ENCODE measurements around the gene KAT2B.
A peak's percentile ranks its signal among the peaks of the same experiment; 100 is the strongest.
"Not testable (repeated sequence)": the region's sequence is repeated elsewhere in the genome, so short reads cannot be mapped to it uniquely, and the experiment has no call there.

KAT2B gene

GRCh38 chr3:20028905-20029331, 11.3 kb upstream of the KAT2B start:
- in situ Hi-C loops (cut with HindIII; ENCODE audit: low pct_unique_long_range_greater_than_20kb, low sequenced_read_pairs), result no loop called here
- no peak for TF ChIP-seq JUND (IDR thresholded peaks at IDR 0.05; ENCODE audit: low read depth)
- no peak for DNase-seq (ENCODE audit: low read depth in 1 of 2, low spot score in 1 of 2)

- in situ Hi-C loops (cut with HindIII; ENCODE audit: low pct_unique_long_range_greater_than_20kb, low sequenced_read_pairs); DNase-seq (ENCODE audit: low read depth in 1 of 2, low spot score in 1 of 2): not testable (repeated sequence)
These were observed 8.3 kb upstream of the KAT2B start for GRCh38 chr3:20031939-20032338.

- DNase-seq (ENCODE audit: low read depth in 1 of 2, low spot score in 1 of 2), result no peak
- in situ Hi-C loops (cut with HindIII; ENCODE audit: low pct_unique_long_range_greater_than_20kb, low sequenced_read_pairs), result no loop called here
- TF ChIP-seq JUND (IDR thresholded peaks at IDR 0.05; ENCODE audit: low read depth), result no peak
These were observed 5.2 kb upstream of the KAT2B start for GRCh38 chr3:20035019-20035418.

GRCh38 chr3:20037255-20037996, 2.8 kb upstream of the KAT2B start:
- no peak for DNase-seq (ENCODE audit: low read depth in 1 of 2, low spot score in 1 of 2)
- TF ChIP-seq JUND (IDR thresholded peaks at IDR 0.05; ENCODE audit: low read depth), result no peak
- in situ Hi-C loops (cut with HindIII; ENCODE audit: low pct_unique_long_range_greater_than_20kb, low sequenced_read_pairs), result no loop called here

- TF ChIP-seq JUND (IDR thresholded peaks at IDR 0.05; ENCODE audit: low read depth), result no peak
- no peak for DNase-seq (ENCODE audit: low read depth in 1 of 2, low spot score in 1 of 2)
- in situ Hi-C loops (cut with HindIII; ENCODE audit: low pct_unique_long_range_greater_than_20kb, low sequenced_read_pairs), result no loop called here
These were observed 1.4 kb upstream of the KAT2B start for GRCh38 chr3:20038699-20039465.

- in situ Hi-C loops (cut with HindIII; ENCODE audit: low pct_unique_long_range_greater_than_20kb, low sequenced_read_pairs), result no loop called here
- TF ChIP-seq JUND (IDR thresholded peaks at IDR 0.05; ENCODE audit: low read depth), result no peak
- DNase-seq (ENCODE audit: low read depth in 1 of 2, low spot score in 1 of 2), result no peak
These were observed 831 bp upstream of the KAT2B start for GRCh38 chr3:20039466-20039764.

- in situ Hi-C loops (cut with HindIII; ENCODE audit: low pct_unique_long_range_greater_than_20kb, low sequenced_read_pairs), result no loop called here
- no peak for TF ChIP-seq JUND (IDR thresholded peaks at IDR 0.05; ENCODE audit: low read depth)
- peak; percentile 66 to 78 for DNase-seq (ENCODE audit: low read depth in 1 of 2, low spot score in 1 of 2)
These were observed 426 bp downstream of the KAT2B start for GRCh38 chr3:20040548-20041196.

- no peak for TF ChIP-seq JUND (IDR thresholded peaks at IDR 0.05; ENCODE audit: low read depth)
- peak; percentile 65 to 80 for DNase-seq (ENCODE audit: low read depth in 1 of 2, low spot score in 1 of 2)
- in situ Hi-C loops (cut with HindIII; ENCODE audit: low pct_unique_long_range_greater_than_20kb, low sequenced_read_pairs), result no loop called here
These were observed 1.0 kb downstream of the KAT2B start for GRCh38 chr3:20041197-20041780.

GRCh38 chr3:20042331-20042730, 2.1 kb downstream of the KAT2B start:
- no peak for DNase-seq (ENCODE audit: low read depth in 1 of 2, low spot score in 1 of 2)
- in situ Hi-C loops (cut with HindIII; ENCODE audit: low pct_unique_long_range_greater_than_20kb, low sequenced_read_pairs), result no loop called here
- no peak for TF ChIP-seq JUND (IDR thresholded peaks at IDR 0.05; ENCODE audit: low read depth)

- in situ Hi-C loops (cut with HindIII; ENCODE audit: low pct_unique_long_range_greater_than_20kb, low sequenced_read_pairs), result no loop called here
These were observed 3.1 kb downstream of the KAT2B start for GRCh38 chr3:20043396-20043795.

GRCh38 chr3:20043825-20044224, 3.6 kb downstream of the KAT2B start:
- in situ Hi-C loops (cut with HindIII; ENCODE audit: low pct_unique_long_range_greater_than_20kb, low sequenced_read_pairs), result no loop called here
- DNase-seq (ENCODE audit: low read depth in 1 of 2, low spot score in 1 of 2), result no peak
- no peak for TF ChIP-seq JUND (IDR thresholded peaks at IDR 0.05; ENCODE audit: low read depth)

More at GRCh38 chr3:20043396-20043795, 3.1 kb downstream of the KAT2B start:
- DNase-seq (ENCODE audit: low read depth in 1 of 2, low spot score in 1 of 2), result peak in 1 of 2 experiments; percentile 47
- TF ChIP-seq JUND (IDR thresholded peaks at IDR 0.05; ENCODE audit: low read depth), result no peak

- in situ Hi-C loops (cut with HindIII; ENCODE audit: low pct_unique_long_range_greater_than_20kb, low sequenced_read_pairs); DNase-seq (ENCODE audit: low read depth in 1 of 2, low spot score in 1 of 2): not testable (repeated sequence)
These were observed 4.9 kb downstream of the KAT2B start for GRCh38 chr3:20045141-20045540.

GRCh38 chr3:20046556-20046955, 6.3 kb downstream of the KAT2B start:
- TF ChIP-seq JUND (IDR thresholded peaks at IDR 0.05; ENCODE audit: low read depth), result no peak
- no peak for DNase-seq (ENCODE audit: low read depth in 1 of 2, low spot score in 1 of 2)
- in situ Hi-C loops (cut with HindIII; ENCODE audit: low pct_unique_long_range_greater_than_20kb, low sequenced_read_pairs), result no loop called here

Measured in T47D (cell line).